Activated CD4-positive, alpha-beta T cell treated with anti-CD3 and anti-CD28 coated beads, Interleukin-2, amount 10 ng/mL, durations not matched to agents 24 days and 14 days (primary cell): ENCODE data around the gene ACBD3. TPM values are rescaled to one million over a fixed set of nuclear protein-coding genes. Genes with fewer than 3 reads are reported as not detected.

ENCODE experiments used
- total RNA-seq: library from RNA; stranded (reverse); gene quantifications from 2 replicates; pipeline ENCODE4 v1.2.3, GENCODE V29; 2022

The ACBD3 gene
- total RNA-seq, 1 donor from 2014 or later = 23.9 TPM

Other genes starting within 250 kb of the ACBD3 start
- not detected in 2 replicates for gene LEFTY2, start 245.5 kb downstream of the ACBD3 start, total RNA-seq
- 26.9 and 27.1 TPM in 2 replicates for gene SDE2, start 187.4 kb downstream of the ACBD3 start, total RNA-seq
- gene H3-3A, start 124.0 kb downstream of the ACBD3 start, total RNA-seq = 390 and 391 TPM in 2 replicates
- gene MIXL1, start 36.9 kb upstream of the ACBD3 start, total RNA-seq = not detected in 2 replicates
- gene LIN9, start 122.4 kb upstream of the ACBD3 start, total RNA-seq = 10.5 and 13.8 TPM in 2 replicates
- 215 and 222 TPM in 2 replicates for gene PARP1, start 221.4 kb upstream of the ACBD3 start, total RNA-seq